HG03066 (cell line): ENCODE results near the gene TCTN2.

Experiments used
- ATAC-seq: cut with Tn5 transposase; IDR thresholded peaks from one replicate; pipeline ENCODE4 v1.9.1; 2021; ENCODE audit warnings: low read depth; ENCODE audit not compliant: unreplicated experiment

The TCTN2 gene

DNA sequence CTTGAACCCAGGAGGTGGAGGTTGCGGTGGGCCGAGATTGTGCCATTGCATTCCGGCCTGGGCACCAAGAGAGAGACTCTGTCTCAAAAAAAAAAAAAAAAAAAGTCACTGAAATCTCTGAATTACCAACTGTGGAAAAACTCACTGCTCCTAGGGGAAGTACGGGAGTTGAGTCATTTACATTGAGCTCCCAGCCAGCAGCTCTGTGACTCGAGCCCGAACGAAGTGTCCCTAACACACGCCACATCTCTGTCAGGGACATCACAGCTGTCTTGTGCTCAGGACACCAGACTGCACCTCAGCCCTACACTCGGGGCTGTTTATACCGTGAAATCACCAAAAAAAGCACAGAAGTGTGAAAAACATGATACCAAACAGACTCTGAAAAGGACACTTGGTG lies 62.3 kb downstream of the TCTN2 start:
- ATAC-seq = no peak

DNA sequence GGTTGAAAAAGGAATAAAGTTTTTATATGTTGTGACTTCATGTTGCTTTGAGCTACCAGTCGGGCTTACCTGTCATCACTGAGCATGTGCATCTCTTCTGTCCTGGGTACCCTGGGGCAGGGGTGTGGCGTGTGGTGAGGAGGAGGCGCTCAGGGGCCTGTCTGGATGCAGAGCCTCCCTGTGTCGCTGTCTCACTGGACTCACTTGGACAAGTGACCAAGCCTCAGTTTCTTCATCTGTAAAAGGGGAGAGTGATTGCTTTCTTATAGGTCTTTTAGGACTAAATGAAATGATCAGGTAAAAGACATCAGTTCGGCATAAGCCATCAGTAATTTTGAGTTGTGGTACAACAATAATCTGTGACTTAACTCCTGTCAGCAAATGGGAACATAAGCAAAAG lies 63.4 kb downstream of the TCTN2 start:
- ATAC-seq = no peak

DNA sequence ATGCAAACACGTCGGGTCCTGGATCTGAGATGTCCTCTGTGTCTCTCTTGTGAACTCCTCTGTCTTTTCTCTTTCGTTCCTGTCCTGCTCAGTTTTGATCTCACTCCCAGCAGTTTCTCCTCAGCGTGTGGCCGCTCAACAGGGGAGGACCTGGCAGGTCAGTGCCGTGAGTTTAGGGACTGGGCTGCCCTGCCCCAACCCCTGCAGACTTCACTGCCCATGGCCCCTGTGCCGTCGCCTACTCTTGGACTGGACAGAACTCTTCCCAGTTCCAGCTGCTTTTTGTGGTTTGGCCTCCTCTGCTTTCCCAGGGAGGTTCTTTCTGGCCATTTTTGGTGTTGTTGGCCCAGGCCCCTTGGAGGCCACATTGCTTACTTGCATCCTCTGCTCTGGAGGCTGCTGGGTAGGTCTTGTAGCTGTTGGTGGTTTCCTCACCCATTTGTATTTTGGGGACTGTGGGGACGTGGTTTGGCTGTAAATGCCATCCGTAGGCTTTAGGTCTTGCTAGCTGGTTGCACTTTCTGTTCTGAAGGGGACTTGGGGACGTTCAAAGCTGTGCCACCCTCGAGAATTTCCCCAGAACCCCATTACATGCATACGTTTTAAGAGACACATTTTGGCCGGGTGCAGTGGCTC lies 71.1 kb downstream of the TCTN2 start:
- no peak for ATAC-seq

DNA sequence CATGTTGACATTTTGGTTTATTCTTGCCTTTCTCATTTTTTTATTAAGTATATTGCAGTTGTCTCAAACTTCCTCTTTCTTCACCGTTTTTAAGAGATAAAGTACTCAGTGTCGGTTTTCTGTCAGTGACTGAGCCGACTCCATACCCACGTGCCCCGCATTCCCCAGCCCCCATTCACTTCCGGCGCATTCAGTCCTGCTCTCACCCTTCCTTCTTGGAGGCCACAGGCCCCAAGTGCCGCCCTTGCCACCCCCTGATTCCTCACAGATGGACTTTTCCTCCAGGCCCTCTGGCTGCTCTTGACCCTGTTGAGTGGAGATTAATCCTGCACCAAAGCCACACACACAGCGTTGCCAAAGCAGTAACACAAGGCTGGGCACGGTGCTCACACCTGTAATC lies 72.1 kb downstream of the TCTN2 start:
- no peak for ATAC-seq

DNA sequence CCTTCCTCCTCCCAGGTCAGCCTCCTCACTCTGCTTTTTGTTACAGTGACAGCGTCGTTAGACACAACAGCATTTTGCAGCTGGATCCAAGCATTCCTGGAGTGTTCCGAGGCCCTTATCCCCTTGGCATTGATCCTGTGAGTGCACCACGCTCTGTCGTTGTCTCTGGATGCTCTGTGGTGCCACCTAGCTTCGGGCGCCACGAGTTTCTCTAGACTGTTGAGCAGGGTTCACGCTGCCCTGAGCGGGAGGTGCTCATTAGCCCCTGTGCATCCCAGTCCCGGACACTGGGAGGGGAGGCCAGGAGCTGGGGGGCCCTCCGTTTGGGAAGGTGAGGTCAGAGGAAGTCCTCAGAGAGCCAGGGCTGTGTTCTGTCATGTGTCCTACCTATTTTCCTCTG lies 73.9 kb downstream of the TCTN2 start:
- no peak for ATAC-seq

DNA sequence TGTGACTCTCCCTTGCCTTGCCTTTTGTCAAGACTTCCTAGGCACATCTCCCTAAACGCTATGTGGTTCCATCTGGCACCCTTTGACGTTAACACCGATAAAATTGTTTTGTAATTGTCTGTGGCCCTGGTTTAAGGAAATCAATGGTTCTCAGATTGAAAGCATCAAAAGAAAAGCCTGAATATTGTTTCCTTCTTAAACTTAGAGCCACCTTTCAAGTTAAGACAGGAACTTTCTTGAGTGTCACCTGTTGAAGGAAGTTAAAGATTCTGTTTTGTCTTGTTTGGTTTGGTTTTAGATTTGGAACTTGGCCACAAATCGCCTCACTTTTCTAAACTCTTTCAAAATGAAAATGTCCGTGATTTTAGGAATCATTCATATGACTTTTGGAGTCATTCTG lies 76.4 kb downstream of the TCTN2 start:
- no peak for ATAC-seq

DNA sequence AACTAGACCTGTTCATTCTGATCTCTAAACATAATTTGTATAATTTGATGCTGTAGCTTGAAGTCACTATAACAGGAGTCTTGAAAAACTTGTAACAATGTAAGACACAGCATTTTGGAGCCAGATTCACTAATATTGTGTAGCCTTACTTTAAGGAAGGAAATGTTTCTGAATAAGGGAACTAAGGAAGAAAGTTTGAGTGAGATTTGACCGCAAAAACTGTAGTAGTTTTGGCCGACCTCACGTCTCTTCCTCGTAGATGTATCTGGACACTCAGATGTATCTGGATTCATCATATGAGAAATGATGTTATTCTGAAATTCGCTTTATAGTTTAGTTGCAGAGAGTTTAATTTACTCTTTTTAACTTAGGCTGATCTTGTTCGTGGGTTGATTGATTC lies 77.2 kb downstream of the TCTN2 start:
- no peak for ATAC-seq

DNA sequence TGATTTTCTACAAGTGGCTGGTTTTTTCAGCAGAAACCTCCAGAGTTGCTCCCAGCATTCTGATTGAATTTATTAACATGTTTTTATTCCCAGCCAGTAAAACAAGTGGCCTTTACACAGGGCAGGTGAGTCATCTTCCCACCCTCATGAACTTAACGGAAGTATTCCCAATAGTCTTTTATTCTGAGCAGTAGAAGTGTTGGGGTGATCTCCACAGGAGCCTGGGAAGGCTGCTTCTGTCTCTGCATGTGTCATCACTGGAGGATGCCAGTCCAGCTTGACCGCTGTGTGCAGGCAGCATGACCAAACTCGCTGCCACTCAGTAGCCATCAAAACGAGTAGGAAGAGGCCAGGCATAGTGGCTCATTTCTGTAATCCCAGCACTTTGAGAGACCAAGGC lies 77.7 kb downstream of the TCTN2 start:
- ATAC-seq = no peak

DNA sequence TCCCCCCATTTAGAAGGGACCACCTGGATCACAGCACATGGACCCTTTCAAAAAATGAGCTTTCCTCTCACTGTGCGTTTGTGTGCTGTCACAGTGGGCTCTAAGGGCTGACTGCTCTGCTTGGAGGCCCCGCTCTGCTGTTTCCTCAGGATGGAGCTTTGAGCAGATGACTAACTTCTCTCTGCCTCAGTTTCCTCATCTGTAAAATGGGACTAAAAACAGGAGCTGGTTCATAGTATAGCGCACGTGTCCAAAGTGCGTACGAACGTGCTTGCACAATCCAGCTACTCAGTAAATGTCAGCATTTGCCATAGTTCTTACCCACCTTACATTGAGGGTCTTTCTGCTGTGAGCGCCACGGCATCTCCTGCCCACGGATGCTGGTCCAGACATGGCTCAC lies 78.4 kb downstream of the TCTN2 start:
- no peak for ATAC-seq

DNA sequence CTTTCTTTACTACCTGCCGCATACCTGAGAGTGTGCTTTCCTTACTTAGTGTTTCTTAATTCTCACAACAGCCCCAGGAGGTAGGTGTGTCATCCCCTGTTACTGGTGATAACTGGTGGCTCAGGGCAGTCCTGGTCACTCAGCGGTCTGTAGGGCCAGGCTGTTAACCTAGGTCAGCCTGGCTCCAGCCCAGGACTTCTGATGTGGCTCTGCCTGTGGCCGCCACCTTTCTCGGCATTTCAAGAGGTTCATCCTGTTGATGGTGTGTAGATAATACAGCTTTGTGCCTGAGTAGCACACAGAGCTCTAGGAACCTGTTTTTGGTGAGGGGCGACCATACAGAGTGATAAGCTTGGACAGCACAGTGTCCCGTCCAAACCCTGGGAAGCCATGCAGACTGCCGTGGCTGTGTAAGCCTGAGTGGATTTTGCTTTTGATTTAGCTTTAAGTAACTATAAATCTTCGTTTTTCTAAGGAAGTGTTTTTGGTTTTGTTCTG lies 79.3 kb downstream of the TCTN2 start:
- ATAC-seq = no peak

DNA sequence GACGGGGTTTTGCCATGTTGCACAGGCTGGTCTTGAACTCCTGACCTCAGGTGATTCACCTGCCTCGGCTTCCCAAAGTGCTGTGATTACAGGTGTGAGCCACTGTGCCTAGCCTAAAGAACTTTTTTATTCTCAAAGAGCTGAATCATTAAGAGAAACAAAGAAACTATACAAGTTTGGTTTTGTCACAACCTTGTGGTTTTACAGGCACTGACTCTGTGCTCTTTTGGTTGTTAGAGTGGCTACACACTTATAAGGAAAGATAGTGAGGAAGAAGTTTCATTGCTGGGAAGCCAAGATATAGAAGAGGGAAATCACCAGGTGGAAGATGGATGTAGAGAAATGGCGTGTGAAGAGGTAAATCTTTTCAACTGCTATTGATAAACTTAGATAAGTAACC lies 81.1 kb downstream of the TCTN2 start:
- ATAC-seq = no peak

DNA sequence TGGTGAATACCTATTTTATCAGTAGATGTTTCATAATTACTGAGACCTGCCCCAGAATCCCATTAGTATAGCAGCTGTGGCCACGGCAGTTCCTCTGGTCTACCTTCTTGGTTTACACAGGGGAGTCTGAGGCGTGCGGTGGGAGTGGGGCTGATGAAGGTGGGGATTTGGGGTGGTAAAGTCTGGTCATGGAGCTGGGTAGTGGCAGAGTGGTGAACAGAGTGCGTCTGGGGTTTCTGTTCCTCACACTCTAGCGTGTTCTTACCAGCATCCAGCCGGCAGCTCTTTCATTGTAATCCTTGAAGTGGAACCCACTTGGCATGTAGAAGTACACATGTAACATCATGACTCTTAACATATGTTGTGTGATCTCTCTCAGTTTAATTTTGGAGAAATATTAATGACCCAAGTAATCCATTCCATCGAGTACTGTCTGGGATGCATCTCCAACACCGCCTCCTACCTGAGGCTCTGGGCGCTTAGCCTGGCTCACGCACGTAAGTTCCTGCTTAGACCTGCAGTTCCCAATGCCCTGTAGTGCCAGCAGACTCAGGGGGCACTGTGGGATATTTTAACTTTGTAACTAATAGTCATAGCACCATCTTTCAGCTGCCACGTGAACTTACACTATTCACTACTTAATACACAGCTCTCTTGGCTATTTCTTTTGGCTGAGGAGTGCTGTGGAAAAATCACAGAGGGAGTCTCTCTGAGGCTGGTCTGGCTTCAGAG lies 83.3 kb downstream of the TCTN2 start:
- no peak for ATAC-seq

DNA sequence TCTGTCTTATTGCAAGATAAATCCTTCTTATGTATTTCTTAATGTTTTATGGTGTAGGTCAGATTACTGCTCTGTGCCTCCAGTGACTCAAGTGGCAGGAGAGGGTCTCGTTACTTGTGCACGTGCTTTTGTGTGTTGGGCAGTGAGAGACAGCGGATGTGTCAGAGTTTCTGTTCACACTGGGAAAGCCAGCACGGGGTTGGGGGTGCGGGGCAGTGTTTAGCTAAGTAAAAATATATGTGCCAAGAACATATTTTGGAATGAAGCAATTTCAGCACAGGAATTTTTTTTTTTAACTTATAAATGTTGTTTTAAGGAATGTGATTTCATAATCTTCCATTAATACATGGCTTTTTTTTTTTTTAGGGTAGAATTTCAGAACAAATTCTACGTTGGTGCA lies 86.6 kb downstream of the TCTN2 start:
- ATAC-seq = no peak
